ENCODE measurements around the gene SNED1.

GRCh38 chr2:240961910-240962299 is 36.5 kb upstream of the SNED1 start:
- TF ChIP-seq, protein P1, sequence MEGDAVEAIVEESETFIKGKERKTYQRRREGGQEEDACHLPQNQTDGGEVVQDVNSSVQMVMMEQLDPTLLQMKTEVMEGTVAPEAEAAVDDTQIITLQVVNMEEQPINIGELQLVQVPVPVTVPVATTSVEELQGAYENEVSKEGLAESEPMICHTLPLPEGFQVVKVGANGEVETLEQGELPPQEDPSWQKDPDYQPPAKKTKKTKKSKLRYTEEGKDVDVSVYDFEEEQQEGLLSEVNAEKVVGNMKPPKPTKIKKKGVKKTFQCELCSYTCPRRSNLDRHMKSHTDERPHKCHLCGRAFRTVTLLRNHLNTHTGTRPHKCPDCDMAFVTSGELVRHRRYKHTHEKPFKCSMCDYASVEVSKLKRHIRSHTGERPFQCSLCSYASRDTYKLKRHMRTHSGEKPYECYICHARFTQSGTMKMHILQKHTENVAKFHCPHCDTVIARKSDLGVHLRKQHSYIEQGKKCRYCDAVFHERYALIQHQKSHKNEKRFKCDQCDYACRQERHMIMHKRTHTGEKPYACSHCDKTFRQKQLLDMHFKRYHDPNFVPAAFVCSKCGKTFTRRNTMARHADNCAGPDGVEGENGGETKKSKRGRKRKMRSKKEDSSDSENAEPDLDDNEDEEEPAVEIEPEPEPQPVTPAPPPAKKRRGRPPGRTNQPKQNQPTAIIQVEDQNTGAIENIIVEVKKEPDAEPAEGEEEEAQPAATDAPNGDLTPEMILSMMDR (conservative IDR thresholded peaks at IDR 0.05 in 1 of 2, IDR thresholded peaks at IDR 0.05 in 1 of 2; ENCODE audit: extremely low read depth in 1 of 2, insufficient read depth in 1 of 2, low read depth in 1 of 2, low read length in 2 of 2), result no peak
- TF ChIP-seq EZH2 (IDR thresholded peaks at IDR 0.05; ENCODE audit: borderline replicate concordance, low read length), result no peak

All from mammary epithelial cell (primary cell).